ENCODE results near the gene SERPINB10.

SERPINB10 gene

GRCh38 chr18:63972002-63972376 lies 64.2 kb downstream of the SERPINB10 start:
- no peak for TF ChIP-seq GATA3 (IDR thresholded peaks at IDR 0.05; ENCODE audit: low read depth, low read length)
- TF ChIP-seq GATA2 (IDR thresholded peaks at IDR 0.05; ENCODE audit: low read depth, low read length): no peak

GRCh38 chr18:63974991-63975390 lies 67.2 kb downstream of the SERPINB10 start:
- TF ChIP-seq GATA3 (IDR thresholded peaks at IDR 0.05; ENCODE audit: low read depth, low read length): no peak
- TF ChIP-seq GATA2 (IDR thresholded peaks at IDR 0.05; ENCODE audit: low read depth, low read length): no peak

- TF ChIP-seq GATA2 (IDR thresholded peaks at IDR 0.05; ENCODE audit: low read depth, low read length) (no peak), GATA3 (IDR thresholded peaks at IDR 0.05; ENCODE audit: low read depth, low read length) (no peak)
Observed at GRCh38 chr18:63975628-63976027, 67.9 kb downstream of the SERPINB10 start.

GRCh38 chr18:63977040-63977439 lies 69.3 kb downstream of the SERPINB10 start:
- TF ChIP-seq GATA2 (IDR thresholded peaks at IDR 0.05; ENCODE audit: low read depth, low read length) (no peak), GATA3 (IDR thresholded peaks at IDR 0.05; ENCODE audit: low read depth, low read length) (no peak)

- TF ChIP-seq GATA3 (IDR thresholded peaks at IDR 0.05; ENCODE audit: low read depth, low read length) (no peak), GATA2 (IDR thresholded peaks at IDR 0.05; ENCODE audit: low read depth, low read length) (no peak)
Observed at GRCh38 chr18:63979409-63979920, 71.7 kb downstream of the SERPINB10 start.

GRCh38 chr18:63980027-63980426 lies 72.3 kb downstream of the SERPINB10 start:
- TF ChIP-seq GATA2 (IDR thresholded peaks at IDR 0.05; ENCODE audit: low read depth, low read length) (no peak), GATA3 (IDR thresholded peaks at IDR 0.05; ENCODE audit: low read depth, low read length) (no peak)

GRCh38 chr18:63980896-63981460 lies 73.2 kb downstream of the SERPINB10 start:
- TF ChIP-seq GATA2 (IDR thresholded peaks at IDR 0.05; ENCODE audit: low read depth, low read length) (no peak), GATA3 (IDR thresholded peaks at IDR 0.05; ENCODE audit: low read depth, low read length) (no peak)

GRCh38 chr18:63981719-63982118 lies 74.0 kb downstream of the SERPINB10 start:
- TF ChIP-seq GATA3 (IDR thresholded peaks at IDR 0.05; ENCODE audit: low read depth, low read length) (no peak), GATA2 (IDR thresholded peaks at IDR 0.05; ENCODE audit: low read depth, low read length) (no peak)

GRCh38 chr18:63982361-63982760 lies 74.6 kb downstream of the SERPINB10 start:
- TF ChIP-seq GATA3 (IDR thresholded peaks at IDR 0.05; ENCODE audit: low read depth, low read length): no peak

Measured in SH-SY5Y (cell line).